ENCODE data around the gene TNNT1. TPM values are rescaled to one million over a fixed set of nuclear protein-coding genes. Genes with fewer than 3 reads are reported as not detected.

TNNT1 gene
- total RNA-seq, 1 donor from 2014 or later, result 5.5 TPM

DNA sequence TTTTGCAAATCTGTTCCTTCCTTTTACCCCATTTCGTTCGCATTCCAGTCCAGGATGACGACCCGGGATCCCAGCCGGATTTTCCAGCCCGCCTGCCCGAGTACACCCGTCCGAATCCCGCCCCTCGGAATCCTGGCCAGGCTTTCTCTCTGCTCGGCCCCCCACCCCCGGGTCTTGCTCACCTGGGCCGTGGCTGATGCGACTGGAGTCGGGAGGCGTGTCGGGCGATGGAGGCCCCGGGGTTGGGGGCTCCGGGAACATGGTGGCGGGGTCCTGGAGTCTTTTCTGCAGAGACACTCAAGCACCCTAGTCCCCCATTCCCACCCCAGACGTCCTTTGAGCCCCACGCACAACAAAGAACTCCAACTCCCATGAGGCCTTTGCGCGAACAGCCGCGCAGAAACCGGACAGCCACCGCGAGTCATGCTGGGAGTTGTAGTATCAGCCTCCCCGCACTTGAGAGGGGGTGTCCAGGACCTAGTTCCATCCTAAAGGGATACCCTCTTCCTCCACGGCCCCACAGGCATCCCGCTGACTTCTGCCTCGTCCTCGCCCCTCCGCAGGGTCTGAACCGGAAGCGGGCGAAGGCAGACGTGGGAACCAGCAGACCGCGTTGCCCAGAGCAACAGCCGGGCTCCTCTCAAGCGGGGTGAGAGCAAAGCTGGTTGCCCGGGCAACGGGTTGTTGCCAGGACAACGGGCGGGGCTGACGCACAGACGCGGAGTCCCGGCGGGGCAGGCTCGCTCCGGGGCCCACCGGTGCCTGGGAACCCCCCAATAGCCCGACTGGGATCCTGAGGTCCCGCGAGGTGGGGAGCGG lies 30.0 kb upstream of the TNNT1 start:
- TF ChIP-seq, protein P1, sequence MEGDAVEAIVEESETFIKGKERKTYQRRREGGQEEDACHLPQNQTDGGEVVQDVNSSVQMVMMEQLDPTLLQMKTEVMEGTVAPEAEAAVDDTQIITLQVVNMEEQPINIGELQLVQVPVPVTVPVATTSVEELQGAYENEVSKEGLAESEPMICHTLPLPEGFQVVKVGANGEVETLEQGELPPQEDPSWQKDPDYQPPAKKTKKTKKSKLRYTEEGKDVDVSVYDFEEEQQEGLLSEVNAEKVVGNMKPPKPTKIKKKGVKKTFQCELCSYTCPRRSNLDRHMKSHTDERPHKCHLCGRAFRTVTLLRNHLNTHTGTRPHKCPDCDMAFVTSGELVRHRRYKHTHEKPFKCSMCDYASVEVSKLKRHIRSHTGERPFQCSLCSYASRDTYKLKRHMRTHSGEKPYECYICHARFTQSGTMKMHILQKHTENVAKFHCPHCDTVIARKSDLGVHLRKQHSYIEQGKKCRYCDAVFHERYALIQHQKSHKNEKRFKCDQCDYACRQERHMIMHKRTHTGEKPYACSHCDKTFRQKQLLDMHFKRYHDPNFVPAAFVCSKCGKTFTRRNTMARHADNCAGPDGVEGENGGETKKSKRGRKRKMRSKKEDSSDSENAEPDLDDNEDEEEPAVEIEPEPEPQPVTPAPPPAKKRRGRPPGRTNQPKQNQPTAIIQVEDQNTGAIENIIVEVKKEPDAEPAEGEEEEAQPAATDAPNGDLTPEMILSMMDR (IDR thresholded peaks at IDR 0.05; ENCODE audit: unreplicated experiment), result no peak
- no peaks in the 10 kb centered on the region for H3K36me3 Mint-ChIP-seq (ENCODE audit: insufficient read depth)
- no peak overlapping the region for H3K27ac Mint-ChIP-seq
- peaks cover 2% of the 10 kb centered on the region for H3K4me1 Mint-ChIP-seq (ENCODE audit: low read depth)
- peak overlapping the region; percentile 72 for H3K4me3 Mint-ChIP-seq (ENCODE audit: low read depth)
- H3K27me3 Mint-ChIP-seq, result peaks cover 82% of the 10 kb centered on the region
- peak; percentile 74 for DNase-seq (ENCODE audit: low spot score, unreplicated experiment)
- no peaks in the 10 kb centered on the region for H3K9me3 Mint-ChIP-seq (ENCODE audit: low read depth)

DNA sequence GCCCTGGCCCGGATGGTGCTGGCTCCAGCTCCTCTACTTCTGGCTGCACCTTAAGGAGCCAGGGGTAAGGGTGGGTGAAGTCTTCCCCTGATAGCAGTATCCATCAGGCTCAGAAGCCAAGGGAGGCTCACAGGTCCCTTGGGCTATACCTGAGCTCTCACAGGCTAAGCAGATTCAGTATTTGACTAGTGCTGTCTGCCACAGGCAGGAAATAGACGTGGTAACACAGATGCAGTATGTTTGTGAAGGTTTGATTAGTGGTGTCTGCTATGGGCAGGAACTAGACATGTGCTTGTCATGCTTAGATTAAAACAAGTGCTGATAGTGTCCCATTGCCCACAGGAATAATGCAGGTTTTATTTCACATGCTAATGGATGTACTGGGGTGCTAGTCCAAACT lies 27.1 kb upstream of the TNNT1 start:
- Mint-ChIP-seq H3K4me1 (ENCODE audit: low read depth) (peaks cover 5% of the 10 kb centered on the region), H3K36me3 (ENCODE audit: insufficient read depth) (no peaks in the 10 kb centered on the region), H3K9me3 (ENCODE audit: low read depth) (no peaks in the 10 kb centered on the region), H3K27ac (no peak overlapping the region), H3K27me3 (peaks cover 90% of the 10 kb centered on the region), H3K4me3 (ENCODE audit: low read depth) (no peak overlapping the region)
- TF ChIP-seq, protein P1 (IDR thresholded peaks at IDR 0.05; ENCODE audit: unreplicated experiment), result no peak
- no peak for DNase-seq (ENCODE audit: low spot score, unreplicated experiment)

DNA sequence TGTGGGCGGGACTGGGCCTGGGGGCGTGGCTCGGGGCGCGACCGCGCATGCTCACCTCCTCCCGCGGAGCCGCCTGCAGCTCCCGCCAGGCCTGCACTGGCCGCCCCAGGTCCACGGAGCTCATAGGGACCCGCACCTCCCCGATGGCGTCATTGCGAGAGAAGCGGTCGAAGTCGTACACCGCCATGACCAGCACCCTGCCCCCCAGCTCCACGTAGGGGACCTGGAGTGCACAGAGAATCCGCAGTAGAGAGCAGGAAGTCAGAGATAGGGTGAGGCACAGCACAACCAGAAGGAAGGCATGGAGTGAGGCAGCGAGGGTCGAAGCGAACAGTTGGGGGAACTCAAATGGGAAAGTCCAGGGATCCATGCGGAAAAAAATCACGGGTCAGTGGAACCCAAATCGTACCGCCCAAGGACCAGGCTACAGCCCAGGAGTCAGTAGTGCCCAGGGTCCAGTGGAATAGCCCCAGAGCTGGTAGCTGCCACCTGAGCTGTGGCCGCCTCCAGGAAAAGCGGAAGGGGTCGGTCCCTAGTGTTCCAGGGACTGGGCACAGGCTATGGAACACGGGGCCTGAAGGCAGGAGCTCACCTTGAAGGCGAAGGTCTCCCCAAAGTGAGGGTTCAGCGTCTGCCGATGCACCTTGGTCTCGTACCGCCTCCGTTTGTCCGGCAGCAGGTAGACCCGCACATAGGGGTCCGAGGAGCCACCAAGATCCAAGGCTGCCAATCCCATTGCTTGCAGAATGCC lies 26.3 kb upstream of the TNNT1 start:
- Mint-ChIP-seq H3K27me3 (peaks cover 90% of the 10 kb centered on the region), H3K36me3 (ENCODE audit: insufficient read depth) (no peaks in the 10 kb centered on the region), H3K4me1 (ENCODE audit: low read depth) (peaks cover 5% of the 10 kb centered on the region), H3K27ac (no peak overlapping the region), H3K4me3 (ENCODE audit: low read depth) (no peak overlapping the region), H3K9me3 (ENCODE audit: low read depth) (no peaks in the 10 kb centered on the region)
- TF ChIP-seq, protein P1 (IDR thresholded peaks at IDR 0.05; ENCODE audit: unreplicated experiment), result no peak
- no peak for DNase-seq (ENCODE audit: low spot score, unreplicated experiment)

DNA sequence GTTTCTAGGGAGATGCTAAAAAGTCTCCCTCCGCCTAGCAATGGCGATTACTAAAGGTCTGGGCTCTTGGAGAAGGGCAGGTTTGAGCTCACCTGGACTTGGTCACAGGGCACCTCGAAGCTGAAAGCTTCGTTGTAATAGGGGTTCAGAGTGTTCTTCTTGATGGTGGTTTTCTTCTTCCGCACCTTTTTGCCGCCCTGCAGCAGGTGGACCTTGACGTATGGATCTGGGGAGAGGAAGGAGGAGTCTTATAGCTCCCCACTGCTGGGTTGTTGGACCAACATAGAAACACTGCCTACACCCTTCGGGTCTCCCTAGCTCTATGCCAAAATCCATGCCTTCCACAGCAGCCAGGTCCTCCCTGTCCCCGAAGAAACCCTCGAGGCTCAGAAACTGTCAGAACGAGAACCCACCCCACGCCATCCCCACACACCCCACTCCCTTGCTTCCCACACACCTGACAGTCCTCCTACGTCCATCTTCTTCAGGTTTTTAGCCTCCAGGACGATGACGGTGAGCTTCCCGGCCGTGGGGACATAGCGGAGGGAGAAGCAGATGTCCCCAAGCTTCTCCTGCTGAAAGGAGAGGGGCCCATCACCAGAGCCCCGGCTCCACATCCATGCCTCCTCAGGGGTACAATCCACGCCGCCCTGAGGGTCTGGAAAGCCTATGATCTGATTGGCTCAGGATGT lies 25.6 kb upstream of the TNNT1 start:
- Mint-ChIP-seq H3K36me3 (ENCODE audit: insufficient read depth) (no peaks in the 10 kb centered on the region), H3K9me3 (ENCODE audit: low read depth) (no peaks in the 10 kb centered on the region), H3K27me3 (peaks cover 89% of the 10 kb centered on the region), H3K4me1 (ENCODE audit: low read depth) (peaks cover 3% of the 10 kb centered on the region), H3K4me3 (ENCODE audit: low read depth) (no peak overlapping the region), H3K27ac (no peak overlapping the region)
- TF ChIP-seq, protein P1 (IDR thresholded peaks at IDR 0.05; ENCODE audit: unreplicated experiment), result no peak
- no peak for DNase-seq (ENCODE audit: low spot score, unreplicated experiment)

Measured in progenitor cell of endocrine pancreas (in vitro differentiated cells).